H1 (cell line): ENCODE data around the gene POLR1D. TPM values are rescaled to one million over a fixed set of nuclear protein-coding genes. Genes with fewer than 3 reads are reported as not detected.

Experiments
- CTCF ChIA-PET: fragments of 300-600 bp; sonication (Branson Sonifier 250); formaldehyde crosslinking; loops from one replicate; lab custom pipeline; 2021; ENCODE audit not compliant: partially characterized antibody; lab: Charles Lee
- POLR2A ChIA-PET: fragments of 300-600 bp; sonication (Branson Sonifier 250); formaldehyde crosslinking; loops from one replicate; lab custom pipeline; 2021; ENCODE audit warnings: inconsistent platforms; ENCODE audit not compliant: partially characterized antibody; lab: Charles Lee
- DNase-seq, 2 experiments: peaks; one replicate each; pipeline versions ENCODE4 v3.0.0 to v3.0.0-alpha.2; 2010 to 2022; ENCODE audit warnings: low spot score in 2 of 2, low read depth in 1 of 2, mixed read lengths in 1 of 2
- FAIRE-seq: peaks from 2 replicates; lab custom pipeline; 2011; peaks lifted over from hg19 to GRCh38; lab: Jason Lieb, UNC
- H2AFZ ChIP-seq: 2 replicates; pipeline ENCODE4 v1.8.1; 2012; ENCODE audit warnings: low read length, inconsistent platforms
- H2AK5ac ChIP-seq: 2 replicates; pipeline ENCODE4 v1.6.1; 2013; ENCODE audit warnings: low read depth, low read length
- H2BK120ac ChIP-seq: replicated peaks from 2 replicates; pipeline ENCODE3; 2013; ENCODE audit warnings: low read depth, low read length, inconsistent platforms
- H2BK12ac ChIP-seq: 2 replicates; pipeline ENCODE4 v1.6.1; 2013; ENCODE audit warnings: low read depth, low read length
- H2BK15ac ChIP-seq: 2 replicates; pipeline ENCODE4 v1.6.1; 2013; ENCODE audit warnings: low read length
- H2BK20ac ChIP-seq: 2 replicates; pipeline ENCODE4 v1.6.1; 2013; ENCODE audit warnings: low read length
- H2BK5ac ChIP-seq: 2 replicates; pipeline ENCODE4 v1.6.1; 2013; ENCODE audit warnings: low read depth, low read length
- H3K14ac ChIP-seq: 2 replicates; pipeline ENCODE4 v1.6.1; 2013; ENCODE audit warnings: inconsistent platforms; ENCODE audit not compliant: insufficient read length
- H3K18ac ChIP-seq: 2 replicates; pipeline ENCODE4 v1.6.1; 2013; ENCODE audit warnings: low read length; ENCODE audit errors: extremely low read depth
- H3K23ac ChIP-seq: 2 replicates; pipeline ENCODE4 v1.6.1; 2013; ENCODE audit warnings: inconsistent platforms; ENCODE audit not compliant: insufficient read length
- H3K23me2 ChIP-seq: 2 replicates; pipeline ENCODE4 v1.6.1; 2013; ENCODE audit warnings: low read depth, low read length
- H3K27ac ChIP-seq: 2 replicates; pipeline ENCODE4 v1.6.1; 2011; ENCODE audit warnings: low read depth, low read length, inconsistent platforms
- H3K27me3 ChIP-seq, 4 experiments: replicated peaks in 1 of 4; 1 replicate in 1 of 4; 2 replicates in 3 of 4; pipeline versions ENCODE4 v1.6.1 to v1.8.1; 2011 to 2013; ENCODE audit warnings: low read length in 3 of 4, mild to moderate bottlenecking in 3 of 4, inconsistent platforms in 2 of 4, mixed read lengths in 2 of 4, moderate library complexity in 1 of 4; ENCODE audit not compliant: control insufficient read depth in 3 of 4, insufficient read depth in 3 of 4; ENCODE audit errors: extremely low read depth in 1 of 4
- H3K36me3 ChIP-seq, 4 experiments: 2 replicates each; pipeline versions ENCODE4 v1.6.1 to v1.8.1; 2011 to 2013; ENCODE audit warnings: mild to moderate bottlenecking in 4 of 4, low read length in 3 of 4, moderate library complexity in 2 of 4, control low read depth in 1 of 4, inconsistent platforms in 1 of 4; ENCODE audit not compliant: insufficient read depth in 4 of 4, control insufficient read depth in 2 of 4
- H3K4ac ChIP-seq: replicated peaks from 2 replicates; pipeline ENCODE3; 2013; ENCODE audit warnings: low read length, low read depth, mixed read lengths, inconsistent platforms; ENCODE audit not compliant: insufficient read length
- H3K4me1 ChIP-seq, 4 experiments: replicated peaks in 1 of 4; 1 replicate in 1 of 4; 2 replicates in 3 of 4; pipeline versions ENCODE4 v1.6.1 to v1.8.1; 2011 to 2013; ENCODE audit warnings: low read length in 3 of 4, inconsistent platforms in 2 of 4, mixed read lengths in 1 of 4; ENCODE audit not compliant: insufficient read depth in 4 of 4, control insufficient read depth in 3 of 4
- H3K4me2 ChIP-seq, 2 experiments: 2 replicates each; pipeline versions ENCODE4 v1.6.1 to v1.8.1; 2011 to 2013; ENCODE audit warnings: low read depth in 2 of 2, low read length in 2 of 2, control low read depth in 1 of 2, inconsistent platforms in 1 of 2, mild to moderate bottlenecking in 1 of 2; ENCODE audit not compliant: insufficient read depth in 1 of 2
- H3K4me3 ChIP-seq, 4 experiments: fragments of 200-600, 300-600 bp in 1 of 4; sonication (generic), shearing (Covaris generic), sonication (Bioruptor Twin) in 1 of 4; 2 replicates each; pipeline versions ENCODE4 v1.5.1 to v1.8.1; 2011 to 2016; ENCODE audit warnings: low read length in 4 of 4, low read depth in 3 of 4, control low read depth in 2 of 4, inconsistent platforms in 2 of 4, mild to moderate bottlenecking in 2 of 4, mixed read lengths in 1 of 4, moderate library complexity in 1 of 4; ENCODE audit not compliant: insufficient read depth in 2 of 4; ENCODE audit errors: extremely low read depth in 1 of 4
- H3K56ac ChIP-seq: replicated peaks from 2 replicates; pipeline ENCODE3; 2013; ENCODE audit warnings: low read depth, mild to moderate bottlenecking, mixed read lengths, low read length, inconsistent platforms; ENCODE audit not compliant: insufficient read length
- H3K79me1 ChIP-seq: 2 replicates; pipeline ENCODE4 v1.6.1; 2013; ENCODE audit warnings: low read depth, low read length, control low read depth
- H3K79me2 ChIP-seq, 2 experiments: 2 replicates each; pipeline versions ENCODE4 v1.6.1 to v1.8.1; 2012 to 2013; ENCODE audit warnings: low read length in 2 of 2, mild to moderate bottlenecking in 2 of 2, inconsistent platforms in 1 of 2; ENCODE audit not compliant: insufficient read depth in 2 of 2, control insufficient read depth in 1 of 2
- H3K9ac ChIP-seq, 4 experiments: replicated peaks in 1 of 4; 1 replicate in 1 of 4; 2 replicates in 3 of 4; pipeline versions ENCODE4 v1.6.1 to v1.8.1; 2011 to 2013; ENCODE audit warnings: low read depth in 3 of 4, low read length in 3 of 4, control low read depth in 2 of 4, mild to moderate bottlenecking in 2 of 4, moderate library complexity in 2 of 4, inconsistent platforms in 1 of 4; ENCODE audit errors: extremely low read depth in 1 of 4
- H3K9me3 ChIP-seq, 2 experiments: 2 replicates each; pipeline versions ENCODE4 v1.6.1 to v1.8.1; 2012 to 2013; ENCODE audit warnings: mild to moderate bottlenecking in 2 of 2, moderate library complexity in 2 of 2, control low read depth in 1 of 2, inconsistent platforms in 1 of 2, low read depth in 1 of 2, low read length in 1 of 2, mixed read lengths in 1 of 2; ENCODE audit not compliant: insufficient read depth in 2 of 2
- H4K20me1 ChIP-seq, 2 experiments: replicated peaks in 1 of 2; 2 replicates each; pipeline versions ENCODE3 to v1.8.1; 2011 to 2013; ENCODE audit warnings: inconsistent platforms in 2 of 2, low read length in 2 of 2, mild to moderate bottlenecking in 1 of 2; ENCODE audit not compliant: insufficient read depth in 2 of 2, control insufficient read depth in 1 of 2
- H4K5ac ChIP-seq: 2 replicates; pipeline ENCODE4 v1.6.1; 2013; ENCODE audit warnings: low read length, low read depth, mixed read lengths, inconsistent platforms; ENCODE audit not compliant: insufficient read length
- H4K8ac ChIP-seq: 2 replicates; pipeline ENCODE4 v1.8.0; 2013; ENCODE audit warnings: mild to moderate bottlenecking, moderate library complexity, low read length, inconsistent platforms; ENCODE audit not compliant: insufficient read depth; ENCODE audit errors: extremely low read depth
- H4K91ac ChIP-seq: replicated peaks from 2 replicates; pipeline ENCODE3; 2013; ENCODE audit warnings: low read length, mixed read lengths, inconsistent platforms; ENCODE audit not compliant: insufficient read length
- BACH1 ChIP-seq: IDR thresholded peaks from 2 replicates; pipeline ENCODE4 v1.6.1; 2012; ENCODE audit warnings: low read length, improper control_type of control experiment
- CHD1 ChIP-seq: IDR thresholded peaks from 2 replicates; pipeline ENCODE4 v1.6.1; 2012; ENCODE audit warnings: low read depth, low read length, improper control_type of control experiment
- CREB1 ChIP-seq: IDR thresholded peaks from 2 replicates; pipeline ENCODE4 v1.6.1; 2012; ENCODE audit warnings: inconsistent platforms
- JUN ChIP-seq: IDR thresholded peaks from 2 replicates; pipeline ENCODE4 v1.6.1; 2011; ENCODE audit warnings: low read depth, mild to moderate bottlenecking, improper control_type of control experiment, low read length
- RAD21 ChIP-seq, 2 experiments: IDR thresholded peaks in 1 of 2; conservative IDR thresholded peaks in 1 of 2; 2 replicates each; pipeline ENCODE4 v1.6.1; 2011; ENCODE audit warnings: low read depth in 2 of 2, low read length in 2 of 2, improper control_type of control experiment in 1 of 2, inconsistent platforms in 1 of 2, mild to moderate bottlenecking in 1 of 2, moderate library complexity in 1 of 2
- RFX5 ChIP-seq: IDR thresholded peaks from 2 replicates; pipeline ENCODE4 v1.6.1; 2011; ENCODE audit warnings: low read depth, low read length, improper control_type of control experiment, borderline replicate concordance
- SIRT6 ChIP-seq: IDR thresholded peaks from one replicate; pipeline ENCODE4 v1.7.1; 2012; ENCODE audit warnings: low read length, inconsistent platforms
- SP2 ChIP-seq: IDR thresholded peaks from 2 replicates; pipeline ENCODE4 v1.6.1; 2012; ENCODE audit warnings: mild to moderate bottlenecking, low read length, inconsistent platforms
- SP4 ChIP-seq: IDR thresholded peaks from 2 replicates; pipeline ENCODE4 v1.6.1; 2012; ENCODE audit warnings: low read length, inconsistent platforms
- ZNF274 ChIP-seq: IDR thresholded peaks from 2 replicates; pipeline ENCODE4 v1.7.0; 2012; ENCODE audit warnings: low read length, borderline replicate concordance; ENCODE audit errors: extremely low read depth
- WGBS, 2 experiments: shearing (Covaris generic) in 1 of 2; methylation state at CpG; one replicate each; pipeline versions ENCODE4 v1.1.6 to v1.1.7; 2013 to 2015; ENCODE audit warnings: low lambda C conversion rate in 2 of 2, mixed read lengths in 2 of 2, inconsistent platforms in 1 of 2, low coverage in 1 of 2, missing lambda C conversion rate in 1 of 2; ENCODE audit not compliant: insufficient replicate concordance in 2 of 2, insufficient coverage in 1 of 2, insufficient read length in 1 of 2; ENCODE audit errors: extremely low coverage in 1 of 2, missing lambda C conversion rate in 1 of 2; 5-methylcytosine and 5-hydroxymethylcytosine counted together
- polyA plus RNA-seq, 7 experiments: library from polyadenylated mRNA; depleted of rRNA in 3 of 7; stranded (reverse) in 5 of 7; unstranded in 2 of 7; fragments of >200 nt in 5 of 7; fragments of 200-250 nt in 2 of 7; gene quantifications; 1 replicate in 5 of 7; 2 replicates in 1 of 7; 4 replicates in 1 of 7; pipeline versions ENCODE4 v1.2.1 to v1.2.3, GENCODE V29; 2011 to 2013; ENCODE audit warnings: missing spikeins in 2 of 7, mixed read lengths in 2 of 7
- total RNA-seq: library from RNA; stranded (reverse); fragmentation: NEBNext Ultra II Directional; extraction: Animal tissue kit (Norgen Biotek cat#: 25700); gene quantifications from 2 replicates; pipeline ENCODE4 v1.2.1, GENCODE V29; 2021
- TF ChIP-seq, protein P1 (sequence below): IDR thresholded peaks from 2 replicates; pipeline ENCODE4 v1.6.1; 2012; ENCODE audit warnings: low read length, inconsistent platforms

Gene POLR1D
- total and polyA plus RNA-seq, 2 of the 8 experiments (the other 6 are each of a cell fraction or from before 2014, with no cell fraction given), result 226 to 232 TPM

DNA sequence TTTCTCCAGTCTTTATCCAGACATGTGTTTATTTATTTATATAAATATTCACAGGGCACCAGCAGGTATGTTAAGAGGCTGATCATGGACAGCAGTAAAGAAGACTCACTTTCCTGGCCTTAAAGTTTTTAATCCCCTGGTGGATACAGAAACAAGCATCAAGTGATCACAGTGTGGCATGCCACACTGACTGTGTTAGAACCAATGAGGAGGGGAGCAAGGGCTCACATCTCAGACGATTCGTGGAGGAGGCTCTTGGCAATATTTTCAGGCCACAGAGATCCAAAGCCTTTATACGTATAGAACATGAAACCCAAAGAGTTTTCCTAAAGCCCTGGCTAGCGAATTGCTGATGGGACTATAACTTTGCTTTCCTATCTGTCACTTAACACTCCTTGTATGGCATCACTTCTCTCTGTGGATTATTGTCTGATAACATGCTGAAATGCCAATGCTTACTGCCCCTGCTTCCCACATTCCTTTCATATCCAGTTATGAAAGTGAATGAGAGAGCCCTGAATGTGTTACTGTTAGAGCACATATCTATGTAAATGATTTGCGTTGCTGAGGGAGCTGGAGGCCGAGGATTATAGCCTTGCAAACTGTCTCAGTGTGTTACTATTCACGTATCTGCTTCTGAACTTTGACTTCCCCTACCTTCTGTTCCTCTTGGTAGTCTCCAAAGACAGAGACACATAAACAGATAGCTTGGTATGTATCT, 37.6 kb downstream of the POLR1D start:
- H3K4ac ChIP-seq, result no peak overlapping the region
- no peak overlapping the region for H4K5ac ChIP-seq
- no peak overlapping the region for H4K8ac ChIP-seq
- H3K27me3 ChIP-seq, result no peaks in the 10 kb centered on the region
- H3K4me3 ChIP-seq, result no peak overlapping the region
- no peak overlapping the region for H3K23ac ChIP-seq
- H3K36me3 ChIP-seq, result 0 out of 8 replicates have a peak, but pooled peaks cover 0 to 2% (median 0%) of the 10 kb centered on the region in 4 experiments
- no peak overlapping the region for H3K9ac ChIP-seq
- H2BK120ac ChIP-seq, result no peak overlapping the region
- H3K4me1 ChIP-seq, result peaks cover 0 to 2% (median 0%) of the 10 kb centered on the region in 4 experiments; a peak in 3 of 7 replicates
- H2BK20ac ChIP-seq, result no peak overlapping the region
- no peak overlapping the region for H3K4me2 ChIP-seq
- ChIA-PET POLR2A (no interaction called here), CTCF (interaction anchor here (0.6 to 1.4 kb wide), 4 partner anchors 13 to 765 kb away, joined by 3 to 6 read pairs (median 5); no protein-coding TSS in a partner anchor)
- H2BK15ac ChIP-seq, result no peak overlapping the region
- H2BK12ac ChIP-seq, result no peak overlapping the region
- no peak overlapping the region for H2AFZ ChIP-seq
- H2AK5ac ChIP-seq, result no peak overlapping the region
- no peaks in the 10 kb centered on the region; a peak in 1 of 4 replicates for H3K79me2 ChIP-seq
- 74% methylated on average over 7 of the region's 7 CpGs; no CpG with 5 or more reads in 1 of the 2 experiments for WGBS, 2 experiments
- peaks cover 2% of the 10 kb centered on the region in 2 experiments for H4K20me1 ChIP-seq
- H3K9me3 ChIP-seq, result no peaks in the 10 kb centered on the region
- no peaks in the 10 kb centered on the region for H3K23me2 ChIP-seq
- no peak overlapping the region for H3K27ac ChIP-seq
- FAIRE-seq (no peak), DNase-seq (no peak)
- no peak overlapping the region for H3K18ac ChIP-seq
- TF ChIP-seq RAD21 (IDR thresholded peaks at IDR 0.05 in 1 of 2, conservative IDR thresholded peaks at IDR 0.05 in 1 of 2; ENCODE audit: low read depth in 2 of 2, low read length in 2 of 2), result no peak
- no peak for TF ChIP-seq BACH1
- no peak for TF ChIP-seq RFX5
- TF ChIP-seq ZNF274, result no peak
- no peak for TF ChIP-seq JUN
- TF ChIP-seq CREB1, result no peak
- TF ChIP-seq CHD1, result no peak
- no peak for TF ChIP-seq SP4
- no peak for TF ChIP-seq SIRT6
- TF ChIP-seq, protein P1, sequence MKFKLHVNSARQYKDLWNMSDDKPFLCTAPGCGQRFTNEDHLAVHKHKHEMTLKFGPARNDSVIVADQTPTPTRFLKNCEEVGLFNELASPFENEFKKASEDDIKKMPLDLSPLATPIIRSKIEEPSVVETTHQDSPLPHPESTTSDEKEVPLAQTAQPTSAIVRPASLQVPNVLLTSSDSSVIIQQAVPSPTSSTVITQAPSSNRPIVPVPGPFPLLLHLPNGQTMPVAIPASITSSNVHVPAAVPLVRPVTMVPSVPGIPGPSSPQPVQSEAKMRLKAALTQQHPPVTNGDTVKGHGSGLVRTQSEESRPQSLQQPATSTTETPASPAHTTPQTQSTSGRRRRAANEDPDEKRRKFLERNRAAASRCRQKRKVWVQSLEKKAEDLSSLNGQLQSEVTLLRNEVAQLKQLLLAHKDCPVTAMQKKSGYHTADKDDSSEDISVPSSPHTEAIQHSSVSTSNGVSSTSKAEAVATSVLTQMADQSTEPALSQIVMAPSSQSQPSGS, result no peak
- TF ChIP-seq SP2, result no peak
- no peak overlapping the region for H4K91ac ChIP-seq
- H2BK5ac ChIP-seq, result no peak overlapping the region
- H3K56ac ChIP-seq, result no peak overlapping the region
- no peak overlapping the region for H3K14ac ChIP-seq
- H3K79me1 ChIP-seq, result no peaks in the 10 kb centered on the region; the same call in 1 of the 2 replicates
